HEK293 (cell line): ENCODE data around the gene BARD1.

Experiments
- CTCF ChIP-seq: fragments of 450-650 bp; formaldehyde crosslinking; IDR thresholded peaks from 2 replicates; pipeline ENCODE4 v1.5.1; 2016; ENCODE audit warnings: missing biosample characterization, missing genetic modification characterization
- MEIS1 ChIP-seq: sonication (generic); formaldehyde crosslinking; IDR thresholded peaks from 2 replicates; pipeline ENCODE4 v1.8.1; 2022; ENCODE audit warnings: missing genetic modification reagents, mild to moderate bottlenecking, borderline replicate concordance
- PATZ1 ChIP-seq: fragments of 450-650 bp; formaldehyde crosslinking; IDR thresholded peaks from 2 replicates; pipeline ENCODE4 v1.5.1; 2016; ENCODE audit warnings: missing biosample characterization, missing genetic modification characterization
- SP2 ChIP-seq: fragments of 450-650 bp; formaldehyde crosslinking; IDR thresholded peaks from 2 replicates; pipeline ENCODE4 v1.5.1; 2016; ENCODE audit warnings: missing biosample characterization, missing genetic modification characterization
- YY1 ChIP-seq: fragments of 450-650 bp; formaldehyde crosslinking; IDR thresholded peaks from 2 replicates; pipeline ENCODE4 v1.5.1; 2018; ENCODE audit warnings: missing biosample characterization, missing genetic modification characterization
- ZNF114 ChIP-seq: fragments of 450-650 bp; formaldehyde crosslinking; IDR thresholded peaks from 2 replicates; pipeline ENCODE4 v1.5.0; 2017; ENCODE audit warnings: missing biosample characterization, missing genetic modification characterization
- ZNF23 ChIP-seq: fragments of 450-650 bp; formaldehyde crosslinking; IDR thresholded peaks from 2 replicates; pipeline ENCODE4 v1.5.1; 2016; ENCODE audit warnings: missing biosample characterization, missing genetic modification characterization, borderline replicate concordance
- ZNF274 ChIP-seq, 2 experiments: fragments of 200-500 bp in 1 of 2; fragments of 450-650 bp in 1 of 2; sonication (Bioruptor generic) in 1 of 2; formaldehyde crosslinking in 1 of 2; IDR thresholded peaks; 2 replicates each; pipeline versions ENCODE4 v1.5.1 to v1.6.1; 2014 to 2016; ENCODE audit warnings: borderline replicate concordance in 1 of 2, inconsistent platforms in 1 of 2, low read length in 1 of 2, missing biosample characterization in 1 of 2, missing genetic modification characterization in 1 of 2
- ZNF302 ChIP-seq: fragments of 450-650 bp; formaldehyde crosslinking; IDR thresholded peaks from 2 replicates; pipeline ENCODE4 v1.5.1; 2016; ENCODE audit warnings: missing biosample characterization, missing genetic modification characterization, low read depth
- ZNF501 ChIP-seq: fragments of 450-650 bp; formaldehyde crosslinking; IDR thresholded peaks from 2 replicates; pipeline ENCODE4 v1.5.1; 2016; ENCODE audit warnings: missing biosample characterization, missing genetic modification characterization
- TF ChIP-seq, protein P1 (sequence below): fragments of 450-650 bp; formaldehyde crosslinking; optimal IDR thresholded peaks from 2 replicates; pipeline ENCODE3; 2016; ENCODE audit warnings: missing biosample characterization, mild to moderate bottlenecking, missing genetic modification characterization

GRCh38 chr2:214837466-214837865 is 28.0 kb upstream of the BARD1 start:
- TF ChIP-seq, protein P1, sequence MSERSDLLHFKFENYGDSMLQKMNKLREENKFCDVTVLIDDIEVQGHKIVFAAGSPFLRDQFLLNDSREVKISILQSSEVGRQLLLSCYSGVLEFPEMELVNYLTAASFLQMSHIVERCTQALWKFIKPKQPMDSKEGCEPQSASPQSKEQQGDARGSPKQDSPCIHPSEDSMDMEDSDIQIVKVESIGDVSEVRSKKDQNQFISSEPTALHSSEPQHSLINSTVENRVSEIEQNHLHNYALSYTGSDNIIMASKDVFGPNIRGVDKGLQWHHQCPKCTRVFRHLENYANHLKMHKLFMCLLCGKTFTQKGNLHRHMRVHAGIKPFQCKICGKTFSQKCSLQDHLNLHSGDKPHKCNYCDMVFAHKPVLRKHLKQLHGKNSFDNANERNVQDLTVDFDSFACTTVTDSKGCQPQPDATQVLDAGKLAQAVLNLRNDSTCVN (tag by site-specific recombination), result no peak
- no peak for TF ChIP-seq ZNF274 (IDR thresholded peaks at IDR 0.05; ENCODE audit: low read length)
- no peak for TF ChIP-seq ZNF274 (tag by site-specific recombination; IDR thresholded peaks at IDR 0.05; ENCODE audit: borderline replicate concordance)
- TF ChIP-seq YY1 (tag by site-specific recombination), result no peak
- no peak for TF ChIP-seq CTCF (tag by site-specific recombination)
- no peak for TF ChIP-seq PATZ1 (tag by site-specific recombination)
- no peak for TF ChIP-seq ZNF114 (tag by site-specific recombination)
- no peak for TF ChIP-seq MEIS1
- no peak for TF ChIP-seq ZNF501
- no peak for TF ChIP-seq ZNF23
- TF ChIP-seq SP2 (tag by site-specific recombination), result no peak
- no peak for TF ChIP-seq ZNF302 (tag by site-specific recombination)
